SK-N-MC (cell line): Measurements from ENCODE around the gene BCAS1.

Source experiments
- EZH2 ChIP-seq: fragments of 200-600 bp; sonication (generic); IDR thresholded peaks from one replicate; pipeline ENCODE4 v1.6.1; 2017; ENCODE audit warnings: antibody characterized with exemption
- POLR2AphosphoS5 ChIP-seq: IDR thresholded peaks from 2 replicates; pipeline ENCODE4 v1.6.1; 2012; ENCODE audit warnings: mild to moderate bottlenecking, low read depth, low read length, borderline replicate concordance

GRCh38 chr20:53904261-53904660, 166.1 kb downstream of the BCAS1 start:
- no peak for TF ChIP-seq POLR2AphosphoS5
- TF ChIP-seq EZH2 = no peak
